NB4 (cell line): ENCODE results near the gene GPR152.

Source experiments
- DNase-seq: peaks from one replicate; pipeline ENCODE4 v3.0.0; 2010; ENCODE audit warnings: low read depth
- H3K4me3 ChIP-seq: one replicate; pipeline ENCODE4 v1.5.1; 2011; ENCODE audit warnings: mild to moderate bottlenecking, low read depth, low read length, moderate library complexity
- MYC ChIP-seq: IDR thresholded peaks from 2 replicates; pipeline ENCODE4 v1.6.1; 2011; ENCODE audit warnings: low read depth, low read length
- POLR2A ChIP-seq: IDR thresholded peaks from 2 replicates; pipeline ENCODE4 v1.6.1; 2011; ENCODE audit warnings: mild to moderate bottlenecking; ENCODE audit not compliant: insufficient read length; ENCODE audit errors: extremely low read depth
- TF ChIP-seq, protein P1 (sequence below): IDR thresholded peaks from 2 replicates; pipeline ENCODE4 v1.6.1; 2011; ENCODE audit warnings: low read depth, low read length
- TF ChIP-seq, protein P2 (sequence below): IDR thresholded peaks from one replicate; pipeline ENCODE4 v1.5.1; 2012; ENCODE audit warnings: low read depth, low read length

GPR152 gene

DNA sequence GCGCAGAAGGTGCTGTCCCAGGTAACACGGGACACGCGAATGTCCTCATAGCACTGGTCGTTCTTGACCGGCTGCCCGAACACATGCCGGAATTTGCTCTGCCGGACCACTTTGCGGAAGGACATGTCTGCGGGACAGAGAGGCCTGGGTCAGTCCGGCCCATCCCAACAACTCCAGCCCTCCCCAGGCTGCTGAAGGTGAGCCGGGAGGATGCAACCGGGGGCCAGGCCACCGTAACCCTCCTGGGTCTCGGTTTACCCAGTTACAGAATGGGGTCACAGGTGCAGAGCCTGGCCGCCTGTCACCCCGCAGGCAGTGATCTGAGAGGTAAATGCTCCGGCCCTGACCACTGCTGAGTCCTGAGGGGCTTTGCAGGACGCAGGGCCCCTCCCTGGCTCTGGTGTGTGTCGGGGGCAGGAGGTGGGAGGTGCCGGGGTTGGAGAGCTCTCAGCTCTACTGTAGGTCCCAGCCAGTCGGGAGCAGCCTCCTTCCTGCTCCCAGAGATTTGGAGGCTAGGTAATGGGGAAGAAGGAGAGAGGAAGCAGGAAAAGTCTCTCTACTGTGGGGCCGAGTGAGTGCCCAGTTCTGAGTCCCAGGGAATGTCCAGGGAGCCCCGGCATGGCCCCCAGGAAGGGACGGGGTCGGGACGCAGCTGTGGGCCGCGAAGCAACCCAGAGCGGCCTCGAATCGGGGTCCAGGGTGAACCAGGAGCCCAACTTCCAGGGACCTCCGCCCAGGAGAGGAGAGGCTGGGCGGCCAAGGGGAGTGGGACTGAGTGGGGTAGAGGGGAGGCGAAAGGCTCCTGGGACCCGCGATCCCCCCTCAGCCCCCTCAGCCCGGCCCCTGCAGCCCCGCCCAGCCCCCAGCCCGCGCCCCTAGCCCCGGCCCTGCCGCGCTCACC is 9.8 kb downstream of the GPR152 start:
- H3K4me3 ChIP-seq = no peak overlapping the region
- peak; percentile 38 for DNase-seq
- TF ChIP-seq MYC = no peak
- no peak for TF ChIP-seq POLR2A

DNA sequence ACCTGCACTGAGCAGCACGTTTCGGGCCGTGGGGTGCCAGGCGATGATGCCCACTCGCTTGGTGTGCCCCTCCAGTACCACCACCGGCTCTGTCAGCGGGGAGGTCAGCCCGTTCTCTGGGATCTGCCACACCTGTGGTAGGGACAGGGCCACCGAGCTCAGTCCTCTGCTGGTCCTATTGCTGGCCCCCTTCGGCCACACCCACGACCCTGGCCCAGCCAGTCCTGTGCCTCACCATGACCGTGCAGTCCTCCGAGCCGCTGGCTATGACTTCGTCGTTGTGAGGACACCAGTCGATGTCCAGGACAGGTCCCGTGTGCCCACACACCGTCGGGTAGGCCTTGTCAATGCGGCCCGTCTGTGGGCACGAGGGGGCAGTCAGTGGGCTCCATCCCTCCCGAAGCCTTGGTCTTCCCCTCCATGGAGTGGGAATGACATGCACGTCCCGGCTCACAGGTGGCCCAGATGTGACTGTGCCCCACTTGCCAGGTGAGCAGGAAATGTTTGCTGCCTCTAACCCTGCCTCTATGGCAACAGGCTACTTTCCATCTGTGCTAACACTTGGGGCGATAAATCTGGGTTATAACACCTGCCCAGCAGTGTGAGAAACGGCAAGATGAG is 10.7 kb downstream of the GPR152 start:
- peak; percentile 40 for DNase-seq
- no peak for TF ChIP-seq MYC
- TF ChIP-seq, protein P1, sequence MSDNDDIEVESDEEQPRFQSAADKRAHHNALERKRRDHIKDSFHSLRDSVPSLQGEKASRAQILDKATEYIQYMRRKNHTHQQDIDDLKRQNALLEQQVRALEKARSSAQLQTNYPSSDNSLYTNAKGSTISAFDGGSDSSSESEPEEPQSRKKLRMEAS = no peak
- TF ChIP-seq POLR2A = no peak
- TF ChIP-seq, protein P2, sequence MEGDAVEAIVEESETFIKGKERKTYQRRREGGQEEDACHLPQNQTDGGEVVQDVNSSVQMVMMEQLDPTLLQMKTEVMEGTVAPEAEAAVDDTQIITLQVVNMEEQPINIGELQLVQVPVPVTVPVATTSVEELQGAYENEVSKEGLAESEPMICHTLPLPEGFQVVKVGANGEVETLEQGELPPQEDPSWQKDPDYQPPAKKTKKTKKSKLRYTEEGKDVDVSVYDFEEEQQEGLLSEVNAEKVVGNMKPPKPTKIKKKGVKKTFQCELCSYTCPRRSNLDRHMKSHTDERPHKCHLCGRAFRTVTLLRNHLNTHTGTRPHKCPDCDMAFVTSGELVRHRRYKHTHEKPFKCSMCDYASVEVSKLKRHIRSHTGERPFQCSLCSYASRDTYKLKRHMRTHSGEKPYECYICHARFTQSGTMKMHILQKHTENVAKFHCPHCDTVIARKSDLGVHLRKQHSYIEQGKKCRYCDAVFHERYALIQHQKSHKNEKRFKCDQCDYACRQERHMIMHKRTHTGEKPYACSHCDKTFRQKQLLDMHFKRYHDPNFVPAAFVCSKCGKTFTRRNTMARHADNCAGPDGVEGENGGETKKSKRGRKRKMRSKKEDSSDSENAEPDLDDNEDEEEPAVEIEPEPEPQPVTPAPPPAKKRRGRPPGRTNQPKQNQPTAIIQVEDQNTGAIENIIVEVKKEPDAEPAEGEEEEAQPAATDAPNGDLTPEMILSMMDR = no peak
- no peak overlapping the region for H3K4me3 ChIP-seq

DNA sequence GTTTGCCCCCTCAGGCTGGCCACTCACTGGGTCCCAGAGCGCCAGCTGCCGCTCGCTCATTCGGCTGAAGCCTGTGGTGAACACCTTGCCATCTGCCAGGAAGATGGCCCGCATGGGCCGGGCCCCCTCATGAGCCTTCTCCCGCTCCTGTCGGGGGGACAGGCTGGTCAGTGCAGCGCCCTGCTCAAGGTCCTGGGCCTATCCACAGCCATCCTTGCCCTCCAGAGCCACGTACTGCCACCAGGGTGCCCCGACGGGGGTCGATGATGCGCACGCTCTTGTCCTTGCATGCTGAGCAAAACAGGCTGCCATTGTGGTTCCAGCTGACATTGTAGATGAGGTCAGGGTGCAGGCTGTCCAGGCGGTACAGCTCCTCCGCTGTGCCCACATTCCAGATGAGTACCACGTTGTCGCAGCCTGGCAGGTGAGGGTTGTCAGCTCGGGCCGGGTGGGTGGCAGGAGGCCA is 11.4 kb downstream of the GPR152 start:
- TF ChIP-seq POLR2A (no peak), MYC (no peak)
- TF ChIP-seq, protein P2 = no peak
- TF ChIP-seq, protein P1 = no peak
- DNase-seq = peak; percentile 43
- H3K4me3 ChIP-seq = no peak overlapping the region

DNA sequence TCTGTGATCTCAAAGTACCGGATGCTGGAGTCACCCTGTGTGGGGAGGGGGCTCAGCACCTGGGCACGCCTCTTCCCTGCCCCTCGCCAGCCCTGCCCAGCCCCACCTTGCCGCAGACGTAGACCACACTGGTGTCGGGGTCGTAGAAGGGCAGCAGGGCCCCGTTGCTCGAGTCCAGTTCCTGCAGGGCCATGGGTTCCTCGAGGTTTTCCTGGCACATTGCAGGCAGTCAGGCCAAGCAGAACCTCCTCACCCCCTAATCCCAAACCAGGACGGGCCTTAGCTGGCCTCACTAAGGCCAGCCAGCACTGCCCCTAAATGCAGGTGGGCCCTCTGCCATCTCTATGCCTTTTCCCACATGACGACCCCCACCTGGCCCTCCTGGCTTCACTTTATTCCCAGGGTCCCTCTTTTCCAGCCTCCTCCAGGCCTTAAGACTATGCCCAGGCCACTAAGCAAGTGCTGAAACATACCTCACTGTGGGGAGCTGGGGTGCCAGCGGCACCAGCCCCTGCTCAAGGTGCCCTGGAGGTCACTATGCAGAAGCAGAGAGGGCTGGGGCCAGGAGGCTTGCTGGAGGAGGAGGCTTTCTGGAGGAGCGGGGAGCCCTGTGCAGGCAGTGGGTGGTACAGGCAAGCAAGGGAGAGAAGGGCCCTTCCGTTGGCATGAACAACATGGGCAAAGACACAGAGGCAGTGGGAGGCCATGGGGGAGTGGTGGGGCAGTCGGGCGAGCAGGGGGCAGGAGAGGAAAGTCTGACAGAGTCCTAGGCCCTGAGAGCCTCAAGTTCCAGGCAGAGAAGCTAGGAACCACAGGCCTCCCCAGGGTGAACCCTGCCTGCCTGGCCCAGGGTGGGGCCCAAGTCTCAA is 12.1 kb downstream of the GPR152 start:
- peak; percentile 33 for DNase-seq
- no peak for TF ChIP-seq POLR2A
- TF ChIP-seq, protein P1 = no peak
- TF ChIP-seq, protein P2 = no peak
- TF ChIP-seq MYC = no peak
- no peak overlapping the region for H3K4me3 ChIP-seq

DNA sequence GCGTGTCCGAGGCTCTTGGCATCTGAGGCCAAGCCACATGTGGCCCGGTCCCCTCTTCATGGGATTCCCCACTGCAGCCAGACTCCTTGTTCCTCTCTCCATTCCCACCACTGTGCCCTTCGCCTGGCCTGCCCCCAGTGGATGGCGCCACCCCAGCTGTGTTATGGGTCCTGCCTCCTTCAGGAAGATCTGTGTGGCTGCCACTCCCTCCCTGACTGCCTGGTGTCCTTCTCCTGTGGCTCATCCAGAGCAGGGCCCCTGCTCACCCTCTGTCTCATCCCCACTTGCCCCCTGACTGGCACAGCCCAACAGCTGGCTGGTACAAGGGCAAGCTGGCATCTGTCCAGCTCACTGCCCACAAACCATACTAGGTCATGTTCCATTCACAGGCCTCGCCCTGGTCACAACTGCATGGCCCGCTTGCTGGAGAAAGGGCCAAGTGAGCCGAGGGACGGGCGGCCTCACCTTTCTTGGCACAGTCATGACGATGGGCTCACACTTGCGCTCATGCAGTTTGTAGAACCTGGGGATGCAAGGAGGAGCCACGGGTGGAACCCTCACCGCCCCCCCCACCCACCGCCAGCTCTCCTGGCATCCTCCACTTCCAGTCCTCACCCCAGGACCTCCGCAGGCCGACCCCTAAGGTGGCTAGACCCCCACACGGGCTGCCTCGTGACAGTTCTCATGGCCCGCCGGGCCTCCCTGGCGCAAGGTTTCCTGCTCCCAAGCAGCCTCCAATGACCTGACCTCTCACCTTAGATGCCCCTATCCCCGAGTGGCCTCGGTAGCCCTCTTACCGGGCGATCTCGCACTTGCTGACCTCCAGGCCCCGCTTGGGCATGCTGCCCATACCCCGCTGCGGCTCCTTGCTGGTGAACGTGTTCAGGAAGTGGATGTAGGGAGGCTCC is 13.0 kb downstream of the GPR152 start:
- peak overlapping the region; percentile 94 for H3K4me3 ChIP-seq
- no peak for TF ChIP-seq MYC
- TF ChIP-seq, protein P2 = peak; percentile 65
- peak; percentile 79 for DNase-seq
